VCaP (cell line): Measurements from ENCODE around the gene TAF1.
"Not testable (repeated sequence)": the region's sequence is repeated elsewhere in the genome, so short reads cannot be mapped to it uniquely, and the experiment has no call there.

Experiments
- H3K27ac ChIP-seq: fragments of 450-650 bp; 2 replicates; pipeline ENCODE4 v1.5.1; 2017
- CTCF ChIP-seq: fragments of 450-650 bp; conservative IDR thresholded peaks from 2 replicates; pipeline ENCODE4 v1.5.1; 2017; ENCODE audit warnings: mild to moderate bottlenecking, moderate library complexity

TAF1 gene

GRCh38 chrX:71493111-71493613, 127.0 kb downstream of the TAF1 start:
- peak overlapping the region; percentile 27; the same call in 1 of the 2 replicates for H3K27ac ChIP-seq
- TF ChIP-seq CTCF: no peak

GRCh38 chrX:71495979-71496378, 129.8 kb downstream of the TAF1 start:
- H3K27ac ChIP-seq: not testable (repeated sequence)

DNA sequence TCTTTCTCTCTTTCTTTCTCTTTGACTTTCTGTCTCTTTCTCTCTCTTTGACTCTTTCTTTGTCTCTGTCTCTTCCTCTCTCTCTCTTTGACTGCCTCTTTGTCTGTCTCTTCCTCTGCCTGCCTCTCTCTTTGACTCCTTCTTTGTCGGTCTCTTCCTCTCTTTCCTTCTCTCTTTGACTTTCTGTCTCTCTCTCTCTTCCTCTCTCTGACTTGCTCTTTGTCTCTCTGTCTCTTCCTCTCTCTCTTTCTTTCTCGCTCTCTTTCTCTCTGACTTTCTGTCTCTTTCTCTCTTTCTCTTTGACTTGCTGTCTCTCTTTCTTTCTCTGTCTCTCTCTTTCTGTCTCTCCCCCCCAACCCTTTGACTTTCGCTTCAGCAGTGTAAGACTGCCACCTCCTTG, 130.3 kb downstream of the TAF1 start:
- TF ChIP-seq CTCF: no peak
- no peak overlapping the region for H3K27ac ChIP-seq

- not testable (repeated sequence) for H3K27ac ChIP-seq
These were observed 135.9 kb downstream of the TAF1 start for GRCh38 chrX:71502080-71502479.

DNA sequence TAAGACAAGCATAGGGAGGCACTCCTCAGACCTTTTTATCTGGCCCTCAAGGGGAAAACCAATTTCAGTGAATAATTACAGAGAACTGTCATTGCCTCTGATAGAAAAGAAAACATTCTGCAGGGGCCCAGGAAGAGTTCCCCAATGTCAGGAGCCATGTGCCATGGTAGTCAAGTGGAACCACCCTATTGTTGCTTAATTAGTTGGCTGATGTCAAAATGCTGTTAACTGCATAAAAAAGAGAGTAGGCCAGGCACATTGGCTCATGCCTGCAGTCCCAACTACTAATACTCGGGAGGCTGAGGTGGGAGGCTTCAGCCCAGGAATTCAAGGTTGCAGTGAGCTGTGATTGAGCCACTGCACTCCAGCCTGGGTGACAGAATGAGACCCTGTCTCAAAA, 138.2 kb downstream of the TAF1 start:
- no peak for TF ChIP-seq CTCF
- no peak overlapping the region for H3K27ac ChIP-seq

DNA sequence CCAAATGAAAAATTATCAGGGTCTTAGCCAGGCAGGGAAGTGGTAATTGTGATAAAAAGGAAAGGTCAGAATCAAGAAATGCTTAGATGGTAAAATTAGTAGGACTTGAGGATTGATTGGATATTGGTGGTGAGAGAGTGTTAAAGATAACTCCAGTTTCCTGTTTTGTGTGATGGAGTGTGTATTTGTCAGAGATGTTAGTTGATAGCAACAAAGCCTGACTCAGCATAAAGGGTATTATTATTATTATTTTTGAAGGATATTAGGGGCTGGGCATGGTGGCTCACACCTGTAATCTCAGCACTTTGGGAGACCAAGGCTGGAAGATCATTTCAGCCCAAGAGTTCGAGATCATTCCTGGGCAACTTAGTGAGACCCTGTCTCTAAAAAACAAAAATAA, 143.1 kb downstream of the TAF1 start:
- H3K27ac ChIP-seq: no peak overlapping the region
- TF ChIP-seq CTCF: no peak

DNA sequence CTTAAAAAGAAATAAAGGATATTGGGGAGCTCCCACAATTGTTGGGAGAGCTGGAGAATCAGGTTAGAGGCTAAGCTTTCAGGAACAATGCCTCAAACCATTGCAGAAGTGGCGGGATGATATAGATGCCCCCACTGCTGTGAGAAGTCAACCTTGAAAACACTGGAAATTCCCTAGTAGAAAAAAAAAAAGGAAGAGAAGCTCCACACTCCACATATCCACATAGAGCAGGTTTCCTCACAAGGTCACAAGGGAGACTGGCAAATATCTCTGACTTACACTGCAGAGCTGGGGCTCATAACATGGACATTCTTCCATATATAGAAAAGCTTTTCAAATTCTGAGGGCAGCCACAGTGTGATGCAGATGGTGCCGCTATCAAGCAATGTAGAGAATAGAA, 144.0 kb downstream of the TAF1 start:
- no peak for TF ChIP-seq CTCF
- H3K27ac ChIP-seq: no peak overlapping the region

DNA sequence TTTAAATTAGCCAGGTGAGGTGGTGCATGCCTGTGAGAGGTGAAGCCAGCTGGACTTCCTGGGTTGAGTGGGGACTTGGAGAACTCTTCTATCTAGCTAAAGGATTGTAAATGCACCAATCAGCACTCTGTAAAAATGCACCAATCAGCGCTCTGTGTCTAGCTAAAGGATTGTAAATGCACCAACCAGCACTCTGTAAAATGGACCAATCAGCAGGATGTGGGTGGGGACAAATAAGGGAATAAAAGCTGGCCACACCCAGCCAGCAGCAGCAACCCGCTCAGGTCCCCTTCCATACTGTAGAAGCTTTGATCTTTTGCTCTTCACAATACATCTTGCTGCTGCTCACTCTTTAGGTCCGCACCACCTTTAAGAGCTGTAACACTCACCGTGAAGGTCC, 147.6 kb downstream of the TAF1 start:
- not testable (repeated sequence) for H3K27ac ChIP-seq

- no peak for TF ChIP-seq CTCF
- H3K27ac ChIP-seq: no peak overlapping the region
These were observed 148.3 kb downstream of the TAF1 start for GRCh38 chrX:71514367-71515037.
